Glutamatergic neuron (in vitro differentiated cells): Measurements from ENCODE around the gene ARL1. TPM values are rescaled to one million over a fixed set of nuclear protein-coding genes. Genes with fewer than 3 reads are reported as not detected.

Experiments
- DNase-seq: peaks from one replicate; pipeline ENCODE4 v3.0.0; 2022
- H3K27ac Mint-ChIP-seq: one replicate; pipeline ENCODE4 v1.8.0; 2020; ENCODE audit warnings: mild to moderate bottlenecking, mixed read lengths, inconsistent platforms; ENCODE audit not compliant: unreplicated experiment
- H3K27me3 Mint-ChIP-seq: one replicate; pipeline ENCODE4 v1.8.0; 2020; ENCODE audit warnings: mild to moderate bottlenecking, moderate library complexity, mixed read lengths, inconsistent platforms; ENCODE audit not compliant: unreplicated experiment
- H3K36me3 Mint-ChIP-seq: one replicate; pipeline ENCODE4 v1.8.0; 2020; ENCODE audit warnings: mild to moderate bottlenecking, mixed read lengths, inconsistent platforms; ENCODE audit not compliant: unreplicated experiment
- H3K4me1 Mint-ChIP-seq: one replicate; pipeline ENCODE4 v1.8.0; 2020; ENCODE audit warnings: mild to moderate bottlenecking, low read depth, mixed read lengths, inconsistent platforms; ENCODE audit not compliant: unreplicated experiment
- H3K4me3 Mint-ChIP-seq: one replicate; pipeline ENCODE4 v1.8.0; 2020; ENCODE audit warnings: mild to moderate bottlenecking, mixed read lengths, inconsistent platforms; ENCODE audit not compliant: unreplicated experiment
- H3K9me3 Mint-ChIP-seq: one replicate; pipeline ENCODE4 v1.8.0; 2020; ENCODE audit warnings: mild to moderate bottlenecking, moderate library complexity, mixed read lengths, inconsistent platforms; ENCODE audit not compliant: unreplicated experiment
- CTCF ChIP-seq: fragments of 200-600 bp; sonication (generic); IDR thresholded peaks from one replicate; pipeline ENCODE4 v1.5.0; 2021; ENCODE audit not compliant: partially characterized antibody, unreplicated experiment
- total RNA-seq: library from RNA; stranded (reverse); fragmentation: NEBNext Ultra II Directional; extraction: Animal tissue kit (Norgen Biotek cat#: 25700); gene quantifications from one replicate; pipeline ENCODE4 v1.2.1, GENCODE V29; 2021; ENCODE audit not compliant: unreplicated experiment

The ARL1 gene
- total RNA-seq, 1 donor from 2014 or later = 20.0 TPM

- DNase-seq = no peak
- H3K27ac Mint-ChIP-seq = no peak overlapping the region
- H3K4me3 Mint-ChIP-seq = no peak overlapping the region
- peaks cover under 1% of the 10 kb centered on the region for H3K27me3 Mint-ChIP-seq
- H3K4me1 Mint-ChIP-seq = no peaks in the 10 kb centered on the region
- peaks cover 2% of the 10 kb centered on the region for H3K36me3 Mint-ChIP-seq
- TF ChIP-seq CTCF = no peak
- no peaks in the 10 kb centered on the region for H3K9me3 Mint-ChIP-seq
Observed at GRCh38 chr12:101343893-101344292, 63.7 kb downstream of the ARL1 start.

Other genes starting within 250 kb of the ARL1 start
- not detected for gene SLC5A8, start 197.5 kb downstream of the ARL1 start, total RNA-seq
- gene UTP20, start 127.7 kb downstream of the ARL1 start, total RNA-seq = 12.1 TPM
- gene SPIC, start 67.6 kb upstream of the ARL1 start, total RNA-seq = not detected
- gene MYBPC1, start 187.2 kb upstream of the ARL1 start, total RNA-seq = not detected